Head of caudate nucleus (tissue), 42 donors: Measurements from ENCODE around the gene NKIRAS2.
"Not testable (repeated sequence)": the region's sequence is repeated elsewhere in the genome, so short reads cannot be mapped to it uniquely, and the experiment has no call there.

Experiments used
- DNase-seq, 42 donors: peaks; one replicate each; pipeline versions ENCODE4 v3.0.0 to v3.0.0-alpha.2; 2020 to 2021; ENCODE audit warnings: mixed read lengths in 7 of 42
- intact Hi-C: fragments of 100-400 bp; cut with DNase I; formaldehyde crosslinking; loops from one replicate; pipeline ENCODE4 v1.15.0; 2022

NKIRAS2 gene

DNA sequence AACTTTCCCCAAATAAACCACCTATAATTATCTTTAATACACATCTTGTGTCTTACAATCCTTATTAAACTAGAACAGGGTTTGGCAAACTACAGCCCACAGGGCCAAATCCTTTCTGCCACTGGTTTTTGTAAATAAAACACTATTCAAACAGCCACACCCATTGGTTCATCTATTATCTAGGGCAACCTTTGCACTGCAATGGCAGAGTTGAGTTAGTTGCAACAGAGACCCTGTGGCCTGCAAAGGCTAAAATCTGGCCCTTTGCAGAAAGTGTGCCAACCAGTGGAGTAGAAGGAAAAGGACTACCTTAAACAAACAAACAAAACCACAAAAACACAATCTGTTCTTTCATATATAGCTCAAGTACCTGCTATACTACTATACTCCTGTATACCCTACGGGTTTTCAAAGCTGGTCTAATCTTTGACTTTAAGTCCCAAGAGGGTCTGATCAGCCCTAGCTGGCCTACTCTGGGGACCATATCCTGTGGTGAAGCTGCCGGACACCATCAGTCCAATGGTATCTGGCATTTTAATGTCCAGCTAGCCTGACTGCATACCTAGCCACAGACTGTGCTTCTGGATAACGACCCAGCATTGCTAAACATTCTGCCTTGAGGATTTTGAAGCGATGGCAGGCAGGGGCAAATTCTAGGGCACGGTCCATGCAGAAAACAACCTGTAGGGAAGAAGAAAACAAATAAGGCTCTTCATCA, 30.0 kb upstream of the NKIRAS2 start:
- no peak for DNase-seq
- intact Hi-C loops: no loop called here

DNA sequence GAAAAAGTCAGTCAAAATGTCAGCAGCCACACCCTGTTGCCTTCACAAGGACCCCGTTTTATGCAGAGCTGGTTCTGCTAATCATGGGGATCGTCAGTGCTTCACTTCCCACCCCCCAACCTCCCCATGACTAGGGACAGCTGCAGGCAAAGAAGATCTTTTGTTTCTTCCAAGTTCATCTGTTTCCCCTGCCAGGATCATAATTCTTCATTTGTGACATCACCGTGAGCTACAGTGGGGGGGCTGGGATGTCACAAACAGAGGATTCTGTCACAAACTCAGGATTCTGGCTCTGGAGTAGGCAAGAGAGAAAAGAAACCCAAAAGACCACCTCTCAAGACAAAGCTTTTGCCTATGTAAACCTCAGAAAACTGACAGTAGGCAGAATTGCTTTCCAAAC, 27.3 kb upstream of the NKIRAS2 start:
- intact Hi-C loops: loop anchor here (2.0 kb wide), 1 partner anchor 26 kb away; the partner anchor contains the start of gene CNP
- peak in 41 of 42 donors; percentile 37 to 92 (median 82) for DNase-seq

DNA sequence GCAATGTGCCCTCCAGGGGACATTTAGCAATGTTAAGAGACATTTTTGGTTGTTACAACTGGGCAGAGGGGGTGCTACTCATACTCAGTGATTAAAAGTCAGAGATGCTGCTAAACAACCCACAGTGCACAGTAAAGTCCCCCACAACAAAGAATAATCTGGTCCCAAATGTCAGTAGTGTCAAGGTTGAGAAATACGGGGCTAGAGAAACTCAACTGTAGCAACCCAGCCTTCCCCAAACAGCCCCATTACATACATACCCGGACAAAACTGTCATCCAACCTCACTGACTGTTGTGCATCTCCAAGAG, 23.1 kb upstream of the NKIRAS2 start:
- intact Hi-C loops: no loop called here
- no peak for DNase-seq

DNA sequence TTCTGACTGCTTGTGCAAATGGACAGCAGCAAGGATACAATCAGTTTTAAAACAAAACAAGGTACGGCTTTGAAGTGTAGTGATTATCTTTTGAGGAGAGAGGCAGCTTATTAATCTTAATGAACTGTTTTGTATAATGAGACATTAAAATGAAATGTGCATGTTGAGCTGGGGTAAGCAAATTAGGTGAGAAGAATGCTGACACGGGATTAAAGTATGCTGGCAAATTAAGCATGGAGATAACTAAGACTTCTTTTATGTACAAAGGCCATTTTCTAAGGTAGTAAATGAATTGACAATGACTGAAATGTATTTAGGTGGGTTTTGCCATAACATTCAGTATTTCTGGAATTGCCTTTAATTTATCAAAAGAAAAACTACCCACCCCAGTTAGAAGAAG, 21.4 kb upstream of the NKIRAS2 start:
- DNase-seq: no peak
- intact Hi-C loops: no loop called here

DNA sequence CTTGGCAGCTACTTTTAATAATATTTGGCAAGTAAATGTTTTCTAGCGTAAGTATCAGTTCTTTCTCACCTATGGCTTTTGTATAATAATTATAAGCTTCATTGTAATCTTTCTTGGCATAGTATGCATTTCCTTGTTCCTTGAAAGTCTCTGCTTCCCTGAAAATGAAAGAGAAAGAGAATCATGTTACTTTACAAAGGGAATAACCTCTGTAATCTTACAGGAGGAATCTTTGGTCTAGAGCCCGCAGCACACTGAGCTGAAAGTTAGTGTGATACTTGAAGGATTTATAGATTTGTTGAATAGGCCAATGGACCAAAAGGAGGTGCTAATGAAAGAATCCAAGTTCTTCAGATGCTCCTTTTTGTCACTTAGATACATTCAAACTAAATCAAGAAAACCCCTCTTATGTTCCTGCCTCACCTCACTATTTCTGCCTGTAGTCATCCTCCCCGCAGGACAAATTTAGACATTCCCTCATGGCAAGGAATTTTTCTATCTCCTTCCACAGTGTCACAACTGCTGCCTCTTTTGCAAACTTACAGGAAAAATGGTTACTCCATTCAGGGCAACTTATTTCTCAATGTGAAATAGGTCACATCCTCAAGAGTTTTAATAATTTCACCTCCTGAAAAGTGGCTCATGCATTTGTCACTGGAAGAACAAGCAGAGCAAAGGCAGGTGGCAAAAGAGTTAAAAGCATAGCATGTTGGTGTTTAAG, 19.3 kb upstream of the NKIRAS2 start:
- DNase-seq: no peak
- intact Hi-C loops: no loop called here

DNA sequence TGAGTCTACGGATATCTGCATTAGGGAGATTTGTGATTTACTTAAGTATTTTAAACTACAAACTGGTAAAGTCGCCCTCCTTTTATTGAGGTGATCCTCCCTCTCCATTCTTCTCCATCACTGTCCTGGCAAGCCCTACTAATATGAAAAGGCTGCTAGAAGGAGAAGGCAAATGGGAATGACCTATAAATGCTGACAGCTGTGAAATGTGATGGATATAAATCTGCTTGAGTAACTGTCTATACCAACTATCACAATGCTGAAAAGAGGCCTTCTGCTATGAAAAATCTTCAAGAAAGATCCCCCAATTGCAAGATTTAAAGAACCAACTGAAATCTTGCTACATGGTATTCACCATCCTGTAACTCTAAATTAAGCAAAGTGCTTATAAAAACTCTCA, 18.2 kb upstream of the NKIRAS2 start:
- intact Hi-C loops: no loop called here
- no peak for DNase-seq

DNA sequence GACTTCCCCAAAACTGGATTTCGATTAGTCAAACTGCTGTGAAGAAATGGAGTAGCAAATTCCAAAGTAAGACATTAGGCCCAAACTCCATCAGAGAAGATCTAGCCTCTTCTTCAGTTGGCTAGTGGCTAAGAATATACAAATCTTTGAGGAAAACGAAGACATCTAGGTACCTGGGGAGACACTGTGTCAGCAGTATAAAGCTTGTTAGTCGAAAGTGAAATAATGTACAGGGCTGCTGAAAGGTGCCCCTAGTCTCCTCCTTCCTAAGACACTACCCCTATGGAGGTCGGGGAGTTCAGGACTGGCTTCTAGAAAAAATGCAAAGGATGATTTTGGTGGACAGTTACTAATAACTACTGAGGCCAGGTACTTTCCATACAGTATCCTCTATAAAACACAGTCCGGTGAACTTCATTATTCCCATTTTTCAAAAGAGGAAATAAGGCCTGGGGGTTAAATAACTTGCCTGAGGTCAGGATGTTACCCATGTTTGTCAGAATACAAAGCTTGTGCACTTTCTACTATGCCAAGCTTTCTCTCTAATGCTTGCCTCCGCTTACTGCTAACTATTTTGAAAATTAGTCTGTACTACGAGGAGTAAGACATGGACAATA, 17.6 kb upstream of the NKIRAS2 start:
- no peak for DNase-seq
- intact Hi-C loops: no loop called here

DNA sequence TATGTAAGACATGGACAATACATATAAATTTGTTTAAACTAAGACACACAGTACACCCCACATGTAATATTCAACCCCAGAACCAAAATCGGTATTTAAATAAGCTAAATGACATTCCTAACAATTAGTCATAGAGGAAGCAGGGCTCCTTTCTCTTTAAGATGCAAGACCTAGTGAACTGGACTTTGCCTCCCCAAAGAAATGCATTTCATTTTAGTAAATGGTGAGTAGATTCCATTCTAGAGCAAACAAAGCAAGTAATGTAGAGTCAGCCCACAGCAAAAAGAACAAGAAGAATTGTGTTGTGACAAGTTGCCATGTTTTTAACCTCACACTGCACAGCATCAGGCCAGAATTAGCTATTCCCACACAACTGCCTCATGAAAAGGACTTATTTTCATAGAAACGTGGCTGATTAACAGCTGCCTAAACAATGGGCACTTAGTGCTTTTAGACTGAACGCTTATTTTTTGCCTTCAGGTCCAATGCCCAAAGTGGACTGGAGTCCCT, 17.0 kb upstream of the NKIRAS2 start:
- intact Hi-C loops: no loop called here
- DNase-seq: peak in 1 of 42 donors; percentile 65

DNA sequence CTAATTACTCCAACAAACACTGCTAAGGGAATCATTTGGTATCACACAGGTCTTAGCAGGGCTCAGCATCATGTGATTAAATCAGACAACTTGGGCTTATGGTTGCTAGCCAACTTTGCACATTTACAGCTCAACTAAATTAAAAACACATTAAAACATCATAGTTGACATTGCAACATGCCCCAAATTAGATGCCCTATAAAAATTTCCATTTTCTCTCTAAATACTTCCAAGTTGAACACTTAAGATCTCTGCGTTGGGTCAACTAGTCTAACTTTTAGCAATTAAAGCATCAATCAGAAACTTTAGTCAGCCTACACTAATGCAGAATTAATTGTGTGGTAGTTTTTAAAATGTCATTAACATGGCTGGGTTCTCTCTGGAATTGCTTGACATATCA, 14.7 kb upstream of the NKIRAS2 start:
- intact Hi-C loops: no loop called here
- no peak for DNase-seq

DNA sequence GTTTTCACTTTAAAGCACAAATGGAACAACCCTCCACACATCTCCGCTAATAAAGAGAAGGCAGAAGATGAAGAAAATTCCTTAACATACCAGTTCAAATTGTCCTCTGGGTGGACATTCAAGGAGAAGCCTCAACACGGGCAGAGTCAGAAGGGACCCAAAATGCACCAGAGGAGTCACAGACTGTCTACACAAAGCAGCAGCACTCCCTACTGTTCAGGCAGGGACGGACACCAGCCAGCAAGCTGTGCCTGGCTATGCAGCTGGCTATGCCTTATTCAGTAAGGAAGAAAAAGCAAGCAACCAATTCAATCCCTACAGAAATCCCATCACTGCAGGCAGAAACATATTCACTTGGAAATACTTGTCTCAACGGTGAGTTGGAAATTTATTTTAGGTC, 10.7 kb upstream of the NKIRAS2 start:
- intact Hi-C loops: loop anchor here (1.0 kb wide), 1 partner anchor 46 kb away; no protein-coding TSS in a partner anchor
- DNase-seq: peak; percentile 33 to 90 (median 81)

DNA sequence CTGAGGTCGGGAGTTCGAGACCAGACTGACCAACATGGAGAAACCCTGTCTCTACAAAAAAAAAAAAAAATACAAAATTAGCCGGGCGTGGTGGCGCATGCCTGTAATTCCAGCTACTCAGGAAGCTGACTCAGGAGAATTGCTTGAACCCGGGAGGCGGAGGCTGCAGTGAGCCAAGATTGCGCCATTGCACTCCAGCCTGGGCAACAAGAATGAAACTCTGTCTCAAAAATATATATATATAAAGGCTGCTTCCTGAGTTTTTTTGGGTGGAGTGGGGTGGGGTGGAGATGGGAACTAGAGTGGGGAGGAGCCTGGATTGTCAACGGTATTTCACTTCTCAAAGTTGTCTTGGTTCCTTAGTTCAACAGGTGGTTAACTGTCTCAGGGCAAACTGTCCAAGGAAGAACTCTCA, 9.6 kb upstream of the NKIRAS2 start:
- DNase-seq, intact Hi-C loops: not testable (repeated sequence)

DNA sequence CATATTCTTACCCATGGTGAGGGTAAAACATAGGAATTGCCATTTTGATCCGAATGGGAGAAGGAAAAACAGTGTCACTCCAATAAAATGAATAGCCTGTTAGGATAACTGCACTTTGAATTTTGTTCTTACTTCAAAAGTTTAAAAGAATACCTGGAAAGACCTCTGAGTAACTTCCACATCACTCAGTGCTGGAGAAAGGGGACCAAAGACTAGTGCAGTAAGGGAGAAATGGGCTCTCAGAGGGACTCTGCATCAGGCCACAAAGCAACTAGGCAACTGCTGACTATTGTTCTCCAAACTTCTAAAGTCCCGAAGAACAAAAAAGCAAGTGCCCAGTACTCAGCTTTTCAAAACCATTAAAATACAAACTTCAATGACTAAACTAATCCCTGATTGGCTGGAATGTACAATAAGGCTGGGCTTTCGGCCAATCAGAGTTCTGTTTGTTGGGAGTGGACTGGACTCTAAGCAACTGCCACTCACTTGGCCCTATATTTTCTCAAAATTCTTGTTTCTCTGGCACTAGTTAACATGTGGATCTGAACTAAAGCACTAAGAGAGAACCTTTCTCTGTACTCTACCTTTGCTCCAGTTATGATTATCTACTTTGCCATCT, 8.9 kb upstream of the NKIRAS2 start:
- peak in 3 of 42 donors; percentile 42 to 60 (median 59) for DNase-seq
- intact Hi-C loops: no loop called here

DNA sequence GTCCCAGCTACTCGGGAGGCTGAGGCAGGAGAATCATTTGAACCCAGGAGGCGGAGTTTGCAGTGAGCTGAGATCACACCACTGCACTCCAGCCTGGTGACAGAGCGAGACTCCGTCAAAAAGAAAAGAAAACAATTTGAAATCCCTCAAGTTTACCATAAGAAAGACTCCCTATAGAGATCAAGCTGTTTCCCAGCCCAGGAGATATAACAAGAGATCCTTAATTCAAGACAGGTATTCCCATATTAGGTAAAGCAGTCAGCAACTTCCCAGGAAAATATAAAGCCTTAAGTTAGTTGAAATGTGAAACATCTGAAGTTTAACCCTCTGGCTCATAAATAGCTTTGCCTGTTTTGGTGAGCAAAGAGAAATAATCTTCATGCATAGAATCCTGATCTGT, 7.5 kb upstream of the NKIRAS2 start:
- intact Hi-C loops, DNase-seq: not testable (repeated sequence)

DNA sequence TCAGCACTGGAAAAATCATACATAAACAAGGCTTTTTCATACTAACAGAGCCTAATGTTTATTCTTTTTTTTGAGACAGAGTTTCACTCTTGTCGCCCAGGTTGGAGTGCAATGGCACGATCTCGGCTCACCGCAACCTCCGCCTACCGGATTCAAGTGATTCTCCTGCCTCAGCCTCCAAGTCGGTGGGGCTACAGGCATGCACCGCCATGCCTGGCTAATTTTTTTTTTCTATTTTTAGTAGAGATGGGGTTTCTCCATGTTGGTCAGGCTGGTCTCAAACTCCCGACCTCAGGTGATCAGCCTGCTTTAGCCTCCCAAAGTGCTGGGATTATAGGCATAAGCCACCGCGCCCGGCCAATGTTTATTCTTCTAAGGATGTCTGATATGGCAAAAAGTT, 6.2 kb upstream of the NKIRAS2 start:
- DNase-seq, intact Hi-C loops: not testable (repeated sequence)

DNA sequence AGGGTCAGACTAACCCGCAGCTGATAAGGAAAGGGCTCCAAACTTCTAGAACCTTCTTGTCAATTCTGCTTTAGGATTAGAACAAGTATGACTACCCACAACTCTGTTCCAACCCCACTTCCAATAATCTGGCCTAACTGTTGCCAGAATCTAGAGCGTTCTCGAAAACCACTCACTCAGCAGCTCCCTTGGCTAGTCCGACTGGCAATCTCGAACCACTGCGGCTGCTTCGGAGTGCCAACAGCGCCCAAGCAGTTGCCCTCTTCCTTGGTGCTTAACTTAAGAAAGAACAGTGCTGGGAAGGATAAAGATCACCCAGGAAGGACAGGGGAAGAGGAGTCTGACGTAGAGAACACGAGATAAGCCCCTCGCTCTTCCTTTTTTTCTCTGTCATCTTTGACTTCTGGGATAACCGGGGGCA, 3.5 kb upstream of the NKIRAS2 start:
- intact Hi-C loops: no loop called here
- peak in 11 of 42 donors; percentile 14 to 64 (median 30) for DNase-seq

DNA sequence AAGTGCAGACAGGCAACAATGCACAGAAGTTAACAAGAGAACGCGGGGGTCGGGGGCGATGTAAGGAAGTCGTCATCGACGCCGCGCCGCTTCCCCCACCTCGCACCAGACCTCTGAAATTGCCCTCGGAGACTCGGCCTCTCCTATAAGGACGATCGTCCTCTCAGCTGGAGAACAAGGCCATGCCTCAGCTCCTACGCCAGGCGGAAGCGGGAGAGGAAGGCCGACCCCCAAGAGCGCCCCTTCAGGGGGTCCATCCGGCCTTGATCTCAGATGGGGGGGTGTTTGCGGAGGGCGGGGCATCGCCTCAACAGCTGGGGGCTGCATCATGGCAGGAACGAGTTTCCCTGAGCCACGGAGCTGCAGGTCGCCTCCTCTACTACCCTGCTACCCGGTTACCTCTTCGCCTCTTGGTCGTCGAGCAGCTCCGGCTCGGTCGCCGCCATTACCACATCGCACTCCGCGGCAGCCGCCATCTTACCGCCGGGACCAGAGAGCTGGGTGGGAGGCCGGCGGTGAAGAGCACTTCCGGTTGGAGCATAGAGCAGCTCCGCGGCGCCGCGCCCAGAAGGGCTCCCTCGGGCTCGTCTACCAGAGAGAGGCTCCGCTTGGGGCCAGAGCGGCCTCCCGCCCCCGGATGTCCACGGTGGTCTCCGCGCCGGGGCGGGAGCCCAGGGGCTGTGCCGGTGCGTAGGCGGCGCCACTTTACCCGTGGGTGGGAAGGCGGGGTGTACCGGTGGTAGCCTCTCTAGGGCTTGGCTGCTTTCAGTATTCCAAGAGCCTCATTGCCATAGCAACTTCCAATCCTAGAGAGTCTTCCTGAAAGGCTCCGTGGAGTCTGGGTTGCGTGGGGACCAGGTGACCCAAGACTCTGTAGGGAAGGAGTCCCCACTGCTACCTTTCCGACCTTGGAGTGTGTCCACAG, 2.7 kb upstream of the NKIRAS2 start, which contains the start of gene DNAJC7:
DNAJC7 (minus strand) TSS at position 499 of the 925 bp plus-strand sequence; CDS start at position 476, 23 bp downstream.
- peak; percentile 84 to 97 (median 92) for DNase-seq
- intact Hi-C loops: no loop called here

DNA sequence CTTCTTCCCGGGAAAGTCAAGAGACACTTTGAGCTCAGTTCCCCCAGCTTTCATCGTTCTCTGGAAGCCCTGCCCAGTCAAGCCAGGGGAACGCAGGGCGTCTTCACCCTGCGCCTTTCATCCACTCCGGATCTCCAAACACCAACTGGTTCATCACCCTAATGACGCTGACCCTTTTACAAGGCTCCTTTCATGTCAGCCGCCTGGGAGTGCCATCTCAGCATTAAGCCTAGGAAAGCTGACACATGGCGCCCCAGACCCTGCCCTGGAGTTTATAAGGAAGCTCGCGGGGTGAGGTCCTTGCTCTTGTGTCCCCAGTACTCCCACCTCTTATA, 2.1 kb upstream of the NKIRAS2 start:
- intact Hi-C loops: no loop called here
- peak in 1 of 42 donors; percentile 20 for DNase-seq

DNA sequence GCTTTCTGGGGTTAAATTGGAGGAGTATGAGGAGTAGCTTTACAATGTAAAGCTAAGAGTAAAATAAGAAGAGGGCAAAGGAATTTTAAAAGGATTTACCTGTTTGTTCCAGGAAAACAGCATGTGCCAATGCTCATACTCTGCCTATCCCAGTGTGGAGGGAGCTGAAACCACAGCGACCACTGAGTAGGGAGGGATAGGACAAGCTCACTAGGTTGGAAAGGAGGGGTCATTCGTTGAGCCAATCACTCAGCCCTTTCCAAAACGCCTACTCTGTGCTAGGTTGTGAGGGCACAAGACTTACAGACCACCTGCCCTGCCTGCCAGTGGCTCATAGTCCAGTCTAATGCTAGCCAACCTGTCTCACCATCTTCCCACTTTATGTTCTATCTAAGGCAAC, 1.6 kb upstream of the NKIRAS2 start:
- DNase-seq: no peak
- intact Hi-C loops: no loop called here

DNA sequence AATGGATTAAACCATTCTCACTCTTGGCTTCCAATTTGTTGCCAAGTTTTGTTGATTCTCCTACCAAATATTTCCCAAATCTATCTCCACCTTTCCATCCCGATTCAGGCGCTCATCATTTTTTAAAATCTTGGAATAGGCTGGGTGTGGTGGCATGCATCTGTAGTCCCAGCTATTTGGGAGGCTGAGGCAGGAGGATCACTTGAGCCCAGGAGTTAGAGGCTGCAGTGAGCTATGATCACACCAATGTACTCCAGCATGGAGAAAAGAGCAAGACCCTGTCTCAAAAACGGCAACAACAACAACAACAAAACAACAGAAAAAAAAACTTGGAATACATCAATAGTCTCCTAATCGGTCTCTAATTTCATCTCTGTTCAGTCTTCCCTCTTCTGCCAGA, 902 bp upstream of the NKIRAS2 start:
- intact Hi-C loops: no loop called here
- DNase-seq: no peak
